Osteocyte (in vitro differentiated cells): ENCODE measurements around the gene RHOT1. TPM values are rescaled to one million over a fixed set of nuclear protein-coding genes. Genes with fewer than 3 reads are reported as not detected.
A peak's percentile ranks its signal among the peaks of the same experiment; 100 is the strongest.
"Not testable (repeated sequence)": the region's sequence is repeated elsewhere in the genome, so short reads cannot be mapped to it uniquely, and the experiment has no call there.

Experiments
- DNase-seq: peaks from one replicate; pipeline ENCODE4 v3.0.0; 2021; ENCODE audit warnings: mixed read lengths; ENCODE audit not compliant: unreplicated experiment; ENCODE audit errors: extremely low spot score
- H3K27ac Mint-ChIP-seq: one replicate; pipeline ENCODE4 v1.8.0; 2021; ENCODE audit warnings: mild to moderate bottlenecking, mixed read lengths; ENCODE audit not compliant: unreplicated experiment
- H3K27me3 Mint-ChIP-seq: one replicate; pipeline ENCODE4 v1.8.0; 2021; ENCODE audit warnings: mixed read lengths; ENCODE audit not compliant: unreplicated experiment
- H3K36me3 Mint-ChIP-seq: one replicate; pipeline ENCODE4 v1.8.0; 2021; ENCODE audit warnings: mixed read lengths; ENCODE audit not compliant: unreplicated experiment
- H3K4me1 Mint-ChIP-seq: one replicate; pipeline ENCODE4 v1.8.0; 2021; ENCODE audit warnings: mixed read lengths; ENCODE audit not compliant: unreplicated experiment
- H3K4me3 Mint-ChIP-seq: one replicate; pipeline ENCODE4 v1.8.0; 2021; ENCODE audit warnings: mild to moderate bottlenecking, moderate library complexity, mixed read lengths; ENCODE audit not compliant: unreplicated experiment
- H3K9me3 Mint-ChIP-seq: one replicate; pipeline ENCODE4 v1.8.0; 2021; ENCODE audit warnings: mixed read lengths; ENCODE audit not compliant: unreplicated experiment
- CTCF ChIP-seq: fragments of 200-600 bp; sonication (generic); IDR thresholded peaks from 2 replicates; pipeline ENCODE4 v1.5.0; 2021; ENCODE audit warnings: antibody characterized with exemption, mild to moderate bottlenecking, moderate library complexity
- total RNA-seq: library from RNA; stranded (reverse); gene quantifications from 2 replicates; pipeline ENCODE4 v1.2.1, GENCODE V29; 2021

The RHOT1 gene
- total RNA-seq, 1 donor from 2014 or later: 32.2 TPM

GRCh38 chr17:32102646-32103186 is 39.6 kb upstream of the RHOT1 start:
- no peak for TF ChIP-seq CTCF
- no peak overlapping the region for H3K4me3 Mint-ChIP-seq
- H3K27me3 Mint-ChIP-seq: peaks cover 10% of the 10 kb centered on the region
- H3K36me3 Mint-ChIP-seq: no peaks in the 10 kb centered on the region
- DNase-seq: peak; percentile 51
- no peaks in the 10 kb centered on the region for H3K9me3 Mint-ChIP-seq
- H3K27ac Mint-ChIP-seq: no peak overlapping the region
- peaks cover 2% of the 10 kb centered on the region for H3K4me1 Mint-ChIP-seq

DNA sequence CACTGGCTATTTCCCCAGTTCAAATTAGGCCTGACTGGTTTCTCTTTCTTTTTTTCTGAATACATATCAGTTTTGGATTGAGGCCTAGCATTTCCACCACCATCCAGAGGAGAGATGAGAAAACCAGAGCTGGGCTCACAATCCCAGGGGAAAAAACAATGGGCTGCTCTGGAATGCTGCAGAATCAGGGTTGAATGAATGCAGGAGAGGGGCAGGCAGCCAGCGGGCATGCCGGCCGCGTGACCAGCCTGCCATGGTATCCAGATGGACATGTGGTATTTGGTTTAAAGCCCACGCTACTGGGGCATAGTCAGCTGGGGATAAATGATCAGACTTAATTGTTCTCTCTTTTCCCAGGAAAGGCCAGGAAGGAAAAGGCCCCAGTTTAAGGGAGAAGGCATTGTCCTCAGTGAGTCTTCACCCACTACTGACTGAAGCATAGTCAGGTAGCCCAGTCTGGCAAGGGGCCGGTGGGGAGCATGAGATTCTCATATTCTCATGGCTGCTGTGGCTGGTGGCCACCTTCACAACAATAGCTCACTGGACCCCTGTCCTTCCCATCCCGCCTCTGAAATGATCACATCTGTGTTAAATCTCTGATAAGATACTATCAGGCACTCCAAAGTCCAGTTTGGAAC is 38.7 kb upstream of the RHOT1 start:
- no peak for DNase-seq
- Mint-ChIP-seq H3K9me3 (no peaks in the 10 kb centered on the region), H3K27ac (no peak overlapping the region), H3K36me3 (no peaks in the 10 kb centered on the region), H3K27me3 (peaks cover 5% of the 10 kb centered on the region), H3K4me1 (peaks cover 2% of the 10 kb centered on the region), H3K4me3 (no peak overlapping the region)
- no peak for TF ChIP-seq CTCF

DNA sequence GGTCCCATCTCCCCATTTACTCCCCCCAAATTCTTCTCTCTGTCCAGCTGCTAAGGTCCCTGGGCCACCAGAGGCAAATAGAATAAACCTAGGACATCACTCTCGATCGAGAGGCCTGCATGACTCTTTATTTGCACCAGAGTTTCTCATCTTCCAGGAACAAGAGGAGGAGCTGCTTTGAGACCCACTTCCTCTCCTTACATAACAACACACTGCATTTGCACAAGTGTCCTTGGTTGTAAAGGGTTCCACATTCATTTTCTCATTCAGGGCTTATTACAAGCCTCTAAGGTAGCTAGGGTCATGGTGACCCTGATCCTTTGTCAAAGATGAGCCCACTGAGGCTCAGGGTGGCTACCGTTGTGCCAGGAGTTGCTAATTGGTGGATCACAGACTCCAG is 38.1 kb upstream of the RHOT1 start:
- Mint-ChIP-seq H3K36me3 (no peaks in the 10 kb centered on the region), H3K27me3 (peaks cover under 1% of the 10 kb centered on the region), H3K4me3 (no peak overlapping the region), H3K9me3 (no peaks in the 10 kb centered on the region), H3K4me1 (peaks cover 2% of the 10 kb centered on the region), H3K27ac (no peak overlapping the region)
- DNase-seq: no peak
- no peak for TF ChIP-seq CTCF

GRCh38 chr17:32106471-32106981 is 35.8 kb upstream of the RHOT1 start:
- H3K9me3 Mint-ChIP-seq, H3K27ac Mint-ChIP-seq, H3K4me3 Mint-ChIP-seq, DNase-seq, H3K27me3 Mint-ChIP-seq, H3K36me3 Mint-ChIP-seq: not testable (repeated sequence)
- H3K4me1 Mint-ChIP-seq: peaks cover 11% of the 10 kb centered on the region

GRCh38 chr17:32107194-32107593 is 35.1 kb upstream of the RHOT1 start:
- not testable (repeated sequence) for H3K4me3 Mint-ChIP-seq, H3K27me3 Mint-ChIP-seq, DNase-seq, H3K36me3 Mint-ChIP-seq, H3K27ac Mint-ChIP-seq, H3K9me3 Mint-ChIP-seq
- H3K4me1 Mint-ChIP-seq: peaks cover 15% of the 10 kb centered on the region

DNA sequence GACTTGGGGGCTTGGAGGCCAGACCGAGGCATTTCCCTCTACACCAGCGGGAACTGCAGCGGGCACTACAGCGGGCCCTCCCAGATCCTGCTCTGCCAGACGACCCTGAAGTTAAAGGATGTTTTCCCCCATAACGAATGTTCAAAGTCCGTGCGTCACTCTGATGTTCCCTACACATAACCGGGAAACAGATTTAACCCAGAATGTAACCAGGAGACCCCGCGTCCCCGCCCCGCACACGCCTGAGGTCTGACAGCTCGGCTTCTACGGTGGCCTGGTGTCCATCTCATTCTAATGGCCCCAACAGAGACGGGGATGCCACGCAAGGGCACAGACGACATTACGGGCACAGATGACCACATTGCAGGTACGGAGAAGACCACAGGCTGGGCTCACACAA is 31.7 kb upstream of the RHOT1 start:
- DNase-seq: no peak
- H3K27ac Mint-ChIP-seq: no peak overlapping the region

More for the DNA sequence above, 31.7 kb upstream of the RHOT1 start:
- H3K27me3 Mint-ChIP-seq: no peaks in the 10 kb centered on the region
- peaks cover 14% of the 10 kb centered on the region for H3K4me1 Mint-ChIP-seq
- H3K36me3 Mint-ChIP-seq: no peaks in the 10 kb centered on the region
- H3K4me3 Mint-ChIP-seq: no peak overlapping the region
- no peaks in the 10 kb centered on the region for H3K9me3 Mint-ChIP-seq
- no peak for TF ChIP-seq CTCF
